ENCODE data around the gene MAP3K5.

Gene MAP3K5

GRCh38 chr6:136749359-136749997 lies 42.8 kb downstream of the MAP3K5 start:
- no peak for DNase-seq
- Histone ChIP-seq H3K36me3 (ENCODE audit: control insufficient read depth, insufficient read depth, low read length) (no peaks in the 10 kb centered on the region), H2BK5ac (ENCODE audit: low read length) (no peak overlapping the region), H2BK15ac (replicated peaks; ENCODE audit: low read depth) (no peak overlapping the region), H3K27ac (ENCODE audit: low read depth, low read length) (no peak overlapping the region), H4K5ac (ENCODE audit: low read length) (no peak overlapping the region), H3K56ac (ENCODE audit: low read length) (no peak overlapping the region), H3K79me2 (ENCODE audit: control insufficient read depth, insufficient read depth, low read length) (no peaks in the 10 kb centered on the region), H3K27me3 (ENCODE audit: insufficient read depth, low read length, poor library complexity) (no peaks in the 10 kb centered on the region), H2AK5ac (ENCODE audit: low read length) (no peak overlapping the region), H2BK120ac (ENCODE audit: low read depth, low read length) (no peak overlapping the region), H3K4ac (ENCODE audit: low read depth, low read length) (no peak overlapping the region), H3K18ac (ENCODE audit: low read length) (no peak overlapping the region), H3K79me1 (ENCODE audit: low read length) (no peaks in the 10 kb centered on the region), H3K9ac (ENCODE audit: low read length) (no peak overlapping the region), H4K8ac (ENCODE audit: low read depth, low read length) (no peak overlapping the region), H3K23ac (ENCODE audit: low read length) (no peak overlapping the region), H3K4me2 (ENCODE audit: low read length) (no peak overlapping the region), H3K4me1 (ENCODE audit: control insufficient read depth, low read depth, low read length) (no peaks in the 10 kb centered on the region), H3K4me3 (ENCODE audit: low read length) (no peak overlapping the region)
- WGBS (ENCODE audit: extremely low coverage, insufficient coverage, low lambda C conversion rate), result no CpG with 5 or more reads among the region's 13 CpGs

DNA sequence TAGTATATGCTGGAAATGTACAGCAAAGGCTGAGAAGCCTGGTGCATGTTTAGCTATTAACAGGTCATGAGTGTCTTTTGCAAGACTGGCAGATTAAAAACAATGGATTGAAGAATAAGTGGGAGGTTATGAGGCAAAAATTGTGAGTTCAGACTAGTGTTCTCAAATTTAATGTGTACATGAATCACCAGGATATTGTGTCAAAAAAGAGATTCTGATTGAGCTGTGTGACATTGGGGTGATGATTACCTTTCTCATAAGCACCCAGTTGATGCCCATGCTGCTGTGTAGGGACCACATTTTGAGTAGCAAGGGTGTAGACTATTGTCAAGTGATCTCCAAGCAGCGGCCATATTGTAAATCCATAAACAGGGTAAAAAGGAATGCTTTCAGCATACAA lies 44.8 kb downstream of the MAP3K5 start:
- H3K36me3 ChIP-seq (ENCODE audit: control insufficient read depth, insufficient read depth, low read length), result no peaks in the 10 kb centered on the region
- no peak for DNase-seq
- H4K5ac ChIP-seq (ENCODE audit: low read length), result no peak overlapping the region
- H3K79me1 ChIP-seq (ENCODE audit: low read length), result no peaks in the 10 kb centered on the region
- no peak overlapping the region for H3K23ac ChIP-seq (ENCODE audit: low read length)
- H3K4me3 ChIP-seq (ENCODE audit: low read length), result no peak overlapping the region
- H2BK15ac ChIP-seq (replicated peaks; ENCODE audit: low read depth), result no peak overlapping the region
- H4K8ac ChIP-seq (ENCODE audit: low read depth, low read length), result no peak overlapping the region
- H3K18ac ChIP-seq (ENCODE audit: low read length), result no peak overlapping the region
- no peaks in the 10 kb centered on the region for H3K79me2 ChIP-seq (ENCODE audit: control insufficient read depth, insufficient read depth, low read length)
- no peak overlapping the region for H3K4ac ChIP-seq (ENCODE audit: low read depth, low read length)
- H3K27me3 ChIP-seq (ENCODE audit: insufficient read depth, low read length, poor library complexity), result no peaks in the 10 kb centered on the region
- H2AK5ac ChIP-seq (ENCODE audit: low read length), result no peak overlapping the region
- no peak overlapping the region for H2BK120ac ChIP-seq (ENCODE audit: low read depth, low read length)
- H2BK5ac ChIP-seq (ENCODE audit: low read length), result no peak overlapping the region
- no peak overlapping the region for H3K27ac ChIP-seq (ENCODE audit: low read depth, low read length)
- H3K4me2 ChIP-seq (ENCODE audit: low read length), result no peak overlapping the region
- no peaks in the 10 kb centered on the region for H3K4me1 ChIP-seq (ENCODE audit: control insufficient read depth, low read depth, low read length)
- no CpG with 5 or more reads among the region's 1 CpG for WGBS (ENCODE audit: extremely low coverage, insufficient coverage, low lambda C conversion rate)
- no peak overlapping the region for H3K56ac ChIP-seq (ENCODE audit: low read length)
- H3K9ac ChIP-seq (ENCODE audit: low read length), result no peak overlapping the region

DNA sequence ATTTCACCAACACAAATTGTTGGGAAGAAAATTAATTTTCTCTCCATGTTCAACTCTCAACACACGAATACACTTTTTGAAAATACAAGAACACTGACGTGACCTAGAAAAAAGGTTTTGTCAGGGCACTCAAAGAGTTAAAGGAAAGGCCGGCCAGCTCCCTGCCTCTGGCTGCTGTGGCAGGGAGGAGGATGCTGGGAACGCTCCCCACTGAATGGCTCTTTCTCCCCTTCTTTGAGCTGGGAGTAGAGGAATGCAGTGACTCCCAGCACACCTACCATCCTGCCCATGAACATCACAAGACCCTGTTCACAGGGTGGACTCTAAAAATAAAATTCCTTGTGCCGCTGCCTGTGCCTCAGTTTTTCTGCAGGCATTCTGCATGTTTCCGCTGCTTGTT lies 47.0 kb downstream of the MAP3K5 start:
- H3K4me3 ChIP-seq (ENCODE audit: low read length), result no peak overlapping the region
- no peaks in the 10 kb centered on the region for H3K79me2 ChIP-seq (ENCODE audit: control insufficient read depth, insufficient read depth, low read length)
- no peaks in the 10 kb centered on the region for H3K27me3 ChIP-seq (ENCODE audit: insufficient read depth, low read length, poor library complexity)
- H3K9ac ChIP-seq (ENCODE audit: low read length), result no peak overlapping the region
- H3K23ac ChIP-seq (ENCODE audit: low read length), result no peak overlapping the region
- DNase-seq, result no peak
- H3K36me3 ChIP-seq (ENCODE audit: control insufficient read depth, insufficient read depth, low read length), result no peaks in the 10 kb centered on the region
- H3K4me1 ChIP-seq (ENCODE audit: control insufficient read depth, low read depth, low read length), result no peaks in the 10 kb centered on the region
- H4K8ac ChIP-seq (ENCODE audit: low read depth, low read length), result no peak overlapping the region
- no peak overlapping the region for H2BK15ac ChIP-seq (replicated peaks; ENCODE audit: low read depth)
- H4K5ac ChIP-seq (ENCODE audit: low read length), result no peak overlapping the region
- WGBS (ENCODE audit: extremely low coverage, insufficient coverage, low lambda C conversion rate), result no CpG with 5 or more reads among the region's 6 CpGs
- no peak overlapping the region for H2BK5ac ChIP-seq (ENCODE audit: low read length)
- H2BK120ac ChIP-seq (ENCODE audit: low read depth, low read length), result no peak overlapping the region
- H2AK5ac ChIP-seq (ENCODE audit: low read length), result no peak overlapping the region
- no peak overlapping the region for H3K18ac ChIP-seq (ENCODE audit: low read length)
- no peak overlapping the region for H3K56ac ChIP-seq (ENCODE audit: low read length)
- no peak overlapping the region for H3K4ac ChIP-seq (ENCODE audit: low read depth, low read length)
- no peak overlapping the region for H3K27ac ChIP-seq (ENCODE audit: low read depth, low read length)
- H3K79me1 ChIP-seq (ENCODE audit: low read length), result no peaks in the 10 kb centered on the region
- H3K4me2 ChIP-seq (ENCODE audit: low read length), result no peak overlapping the region

DNA sequence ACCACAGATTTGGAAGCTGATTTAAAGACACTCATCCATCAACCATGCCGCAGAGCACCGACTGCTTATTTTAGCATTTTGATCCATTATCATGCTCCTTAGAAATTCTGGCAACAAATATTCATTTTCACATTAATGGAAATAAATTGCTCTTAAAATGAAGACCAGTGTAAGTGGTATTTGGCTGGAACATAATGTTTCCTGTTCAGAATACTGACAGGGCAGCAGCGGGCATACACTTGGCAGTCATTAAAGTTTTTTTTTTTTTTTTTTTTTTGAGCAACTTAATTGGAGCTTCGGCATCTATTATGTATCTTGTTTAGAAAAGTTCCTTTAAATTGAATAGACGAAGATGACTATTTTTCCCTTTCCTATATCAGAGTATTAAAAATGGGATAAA lies 47.4 kb downstream of the MAP3K5 start:
- Histone ChIP-seq H4K5ac (ENCODE audit: low read length) (no peak overlapping the region), H3K27me3 (ENCODE audit: insufficient read depth, low read length, poor library complexity) (no peaks in the 10 kb centered on the region), H3K56ac (ENCODE audit: low read length) (no peak overlapping the region), H2BK15ac (replicated peaks; ENCODE audit: low read depth) (no peak overlapping the region), H4K8ac (ENCODE audit: low read depth, low read length) (no peak overlapping the region), H2BK5ac (ENCODE audit: low read length) (no peak overlapping the region), H3K23ac (ENCODE audit: low read length) (no peak overlapping the region), H3K4me1 (ENCODE audit: control insufficient read depth, low read depth, low read length) (no peaks in the 10 kb centered on the region), H2AK5ac (ENCODE audit: low read length) (no peak overlapping the region), H2BK120ac (ENCODE audit: low read depth, low read length) (no peak overlapping the region), H3K4me3 (ENCODE audit: low read length) (no peak overlapping the region), H3K18ac (ENCODE audit: low read length) (no peak overlapping the region), H3K9ac (ENCODE audit: low read length) (no peak overlapping the region), H3K79me1 (ENCODE audit: low read length) (no peaks in the 10 kb centered on the region), H3K36me3 (ENCODE audit: control insufficient read depth, insufficient read depth, low read length) (no peaks in the 10 kb centered on the region), H3K4me2 (ENCODE audit: low read length) (no peak overlapping the region), H3K4ac (ENCODE audit: low read depth, low read length) (no peak overlapping the region), H3K79me2 (ENCODE audit: control insufficient read depth, insufficient read depth, low read length) (no peaks in the 10 kb centered on the region), H3K27ac (ENCODE audit: low read depth, low read length) (no peak overlapping the region)
- no CpG with 5 or more reads among the region's 5 CpGs for WGBS (ENCODE audit: extremely low coverage, insufficient coverage, low lambda C conversion rate)
- no peak for DNase-seq

- Histone ChIP-seq H3K4me3 (ENCODE audit: low read length) (no peak overlapping the region), H2BK120ac (ENCODE audit: low read depth, low read length) (no peak overlapping the region), H2BK5ac (ENCODE audit: low read length) (no peak overlapping the region), H4K5ac (ENCODE audit: low read length) (no peak overlapping the region), H3K56ac (ENCODE audit: low read length) (no peak overlapping the region), H2AK5ac (ENCODE audit: low read length) (no peak overlapping the region), H3K36me3 (ENCODE audit: control insufficient read depth, insufficient read depth, low read length) (no peaks in the 10 kb centered on the region), H3K4me1 (ENCODE audit: control insufficient read depth, low read depth, low read length) (no peaks in the 10 kb centered on the region), H3K4ac (ENCODE audit: low read depth, low read length) (no peak overlapping the region), H3K9ac (ENCODE audit: low read length) (no peak overlapping the region), H3K4me2 (ENCODE audit: low read length) (no peak overlapping the region), H3K23ac (ENCODE audit: low read length) (no peak overlapping the region), H3K79me2 (ENCODE audit: control insufficient read depth, insufficient read depth, low read length) (no peaks in the 10 kb centered on the region), H2BK15ac (replicated peaks; ENCODE audit: low read depth) (no peak overlapping the region), H3K27me3 (ENCODE audit: insufficient read depth, low read length, poor library complexity) (no peaks in the 10 kb centered on the region), H3K27ac (ENCODE audit: low read depth, low read length) (no peak overlapping the region), H4K8ac (ENCODE audit: low read depth, low read length) (no peak overlapping the region), H3K18ac (ENCODE audit: low read length) (no peak overlapping the region), H3K79me1 (ENCODE audit: low read length) (no peaks in the 10 kb centered on the region)
- no CpG with 5 or more reads among the region's 2 CpGs for WGBS (ENCODE audit: extremely low coverage, insufficient coverage, low lambda C conversion rate)
- DNase-seq, result no peak
These were observed 50.2 kb downstream of the MAP3K5 start for GRCh38 chr6:136742125-136742524.
